Colonic mucosa (tissue), 4 donors: ENCODE data around the gene ZNF689. TPM values are rescaled to one million over a fixed set of nuclear protein-coding genes. Genes with fewer than 3 reads are reported as not detected.
"Not testable (repeated sequence)": the region's sequence is repeated elsewhere in the genome, so short reads cannot be mapped to it uniquely, and the experiment has no call there.

Experiments
- DNase-seq: peaks from one replicate; pipeline ENCODE4 v3.0.0-alpha.2; 2020
- H3K27ac ChIP-seq: fragments of 200-600 bp; one replicate; pipeline ENCODE4 v1.8.0; 2021
- H3K27me3 ChIP-seq: fragments of 200-600 bp; one replicate; pipeline ENCODE4 v1.8.0; 2021
- H3K36me3 ChIP-seq: fragments of 200-600 bp; one replicate; pipeline ENCODE4 v1.8.0; 2021
- H3K4me1 ChIP-seq: fragments of 200-600 bp; one replicate; pipeline ENCODE4 v1.8.0; 2021; ENCODE audit warnings: mild to moderate bottlenecking
- H3K4me3 ChIP-seq: fragments of 200-600 bp; one replicate; pipeline ENCODE4 v1.8.0; 2021
- H3K9ac ChIP-seq, 2 donors: one replicate each; pipeline ENCODE4 v1.7.0; 2013; ENCODE audit warnings: control low read depth in 2 of 2, low read depth in 2 of 2, low read length in 2 of 2
- H3K9me3 ChIP-seq: fragments of 200-600 bp; one replicate; pipeline ENCODE4 v1.8.0; 2021
- CTCF ChIP-seq: fragments of 200-600 bp; IDR thresholded peaks from one replicate; pipeline ENCODE4 v1.8.0; 2022; ENCODE audit warnings: antibody characterized with exemption, mild to moderate bottlenecking
- intact Hi-C: fragments of 100-400 bp; cut with DNase I; formaldehyde crosslinking; loops from one replicate; pipeline ENCODE4 v1.14.1; 2022
- total RNA-seq, 2 donors: library from RNA; stranded (reverse); fragmentation: NEBNext Ultra II Directional in 1 of 2; extraction: Animal tissue kit (Norgen Biotek cat#: 25700) in 1 of 2; gene quantifications; one replicate each; pipeline ENCODE4 v1.2.1, GENCODE V29; 2021
- donor health status: healthy.
- donor health status: DM: no; HTN: no; CAD: no.
- donor health status: DM: no; HTN: no; CAD: no.

Gene ZNF689
- total RNA-seq, 2 donors from 2014 or later, result 6.8 to 7.0 TPM

- no peak overlapping the region for H3K27ac ChIP-seq
Measured at GRCh38 chr16:30601966-30602365, 8.2 kb downstream of the ZNF689 start.

GRCh38 chr16:30600929-30601328 lies 9.3 kb downstream of the ZNF689 start:
- TF ChIP-seq CTCF, result no peak
- H3K9me3 ChIP-seq, result no peaks in the 10 kb centered on the region
- no peak overlapping the region for H3K9ac ChIP-seq
- no peak overlapping the region for H3K4me3 ChIP-seq
- intact Hi-C loops, result loop anchor here (10.0 kb wide), 1 partner anchor 176 kb away; no protein-coding TSS in a partner anchor
- H3K27ac ChIP-seq, result no peak overlapping the region
- H3K4me1 ChIP-seq, result no peaks in the 10 kb centered on the region
- H3K27me3 ChIP-seq, result no peaks in the 10 kb centered on the region
- peaks cover 4% of the 10 kb centered on the region for H3K36me3 ChIP-seq
- no peak for DNase-seq

More at GRCh38 chr16:30601966-30602365, 8.2 kb downstream of the ZNF689 start:
- H3K36me3 ChIP-seq, result peaks cover 4% of the 10 kb centered on the region
- no peaks in the 10 kb centered on the region for H3K4me1 ChIP-seq
- H3K9me3 ChIP-seq, result no peaks in the 10 kb centered on the region
- no peaks in the 10 kb centered on the region for H3K27me3 ChIP-seq
- H3K9ac ChIP-seq, result no peak overlapping the region
- H3K4me3 ChIP-seq, result no peak overlapping the region
- no peak for TF ChIP-seq CTCF
- intact Hi-C loops, result loop anchor here (10.0 kb wide), 1 partner anchor 177 kb away; no protein-coding TSS in a partner anchor
- no peak for DNase-seq

- no peaks in the 10 kb centered on the region for H3K4me1 ChIP-seq
- H3K9me3 ChIP-seq, result no peaks in the 10 kb centered on the region
- intact Hi-C loops, result loop anchor here (10.0 kb wide), 1 partner anchor 175 kb away; no protein-coding TSS in a partner anchor
- H3K27me3 ChIP-seq, result no peaks in the 10 kb centered on the region
- H3K9ac ChIP-seq, result no peak overlapping the region
- no peak overlapping the region for H3K27ac ChIP-seq
- peaks cover 4% of the 10 kb centered on the region for H3K36me3 ChIP-seq
- no peak for TF ChIP-seq CTCF
- no peak overlapping the region for H3K4me3 ChIP-seq
- DNase-seq, result no peak
Measured at GRCh38 chr16:30600215-30600614, 10.0 kb downstream of the ZNF689 start.

- TF ChIP-seq CTCF, result no peak
- DNase-seq, result no peak
- Histone ChIP-seq H3K27ac (no peak overlapping the region), H3K36me3 (no peaks in the 10 kb centered on the region), H3K4me3 (no peak overlapping the region), H3K9me3 (no peaks in the 10 kb centered on the region), H3K27me3 (no peaks in the 10 kb centered on the region), H3K4me1 (no peaks in the 10 kb centered on the region), H3K9ac (no peak overlapping the region)
- intact Hi-C loops, result no loop called here
Measured at GRCh38 chr16:30592871-30593270, 17.3 kb downstream of the ZNF689 start.

- H3K4me3 ChIP-seq, H3K27ac ChIP-seq, H3K9ac ChIP-seq, H3K27me3 ChIP-seq, intact Hi-C loops, H3K4me1 ChIP-seq, H3K36me3 ChIP-seq, H3K9me3 ChIP-seq, DNase-seq: not testable (repeated sequence)
Measured at GRCh38 chr16:30590869-30591268, 19.3 kb downstream of the ZNF689 start.

- H3K4me3 ChIP-seq, DNase-seq, H3K9ac ChIP-seq, H3K9me3 ChIP-seq, H3K4me1 ChIP-seq, H3K27me3 ChIP-seq, H3K27ac ChIP-seq, H3K36me3 ChIP-seq, intact Hi-C loops: not testable (repeated sequence)
Measured at GRCh38 chr16:30589582-30589981, 20.6 kb downstream of the ZNF689 start.
